ENCODE results near the gene TEAD2. TPM values are rescaled to one million over a fixed set of nuclear protein-coding genes. Genes with fewer than 3 reads are reported as not detected.

TEAD2 gene
- total RNA-seq: 15.9 and 16.4 TPM in 2 replicates

GRCh38 chr19:49362048-49362928 lies at the start of gene TEAD2:
Gene TEAD2 (minus strand): TSS chr19:49362416. CDS start chr19:49360075, 2,341 bp downstream.

GRCh38 chr19:49387936-49388372 lies 25.7 kb upstream of the TEAD2 start, which contains the start of gene KASH5:
Gene KASH5 (plus strand): TSS chr19:49388249. CDS start chr19:49390884, 2,635 bp downstream.

GRCh38 chr19:49363268-49364082 lies 1.3 kb upstream of the TEAD2 start, which contains the start of gene DKKL1:
Gene DKKL1 (plus strand): TSS chr19:49363877. CDS start chr19:49363999, 122 bp downstream.

GRCh38 chr19:49335071-49335783 lies 27.0 kb downstream of the TEAD2 start, which contains the start of gene CD37:
Gene CD37 (plus strand): TSS chr19:49335406. CDS start chr19:49335541, 135 bp downstream.

GRCh38 chr19:49324801-49325576 lies 37.2 kb downstream of the TEAD2 start, which contains the start of gene SLC6A16:
Gene SLC6A16 (minus strand): TSS chr19:49325191. CDS start chr19:49311347, 13,844 bp downstream.

Other genes starting within 250 kb of the TEAD2 start
- 8.9 and 11.0 TPM in 2 replicates for gene LIN7B, start 248.0 kb downstream of the TEAD2 start, total RNA-seq
- gene C19orf73, start 243.3 kb downstream of the TEAD2 start, total RNA-seq: 0.28 and 0.83 TPM in 2 replicates
- 1.4 and 1.6 TPM in 2 replicates for gene PPFIA3, start 242.9 kb downstream of the TEAD2 start, total RNA-seq
- gene HRC, start 207.0 kb downstream of the TEAD2 start, total RNA-seq: 0.09 TPM in 1 of 2 replicates, not detected in the other
- 9.1 and 16.5 TPM in 2 replicates for gene TRPM4, start 204.6 kb downstream of the TEAD2 start, total RNA-seq
- gene SLC6A16, start 37.2 kb downstream of the TEAD2 start, total RNA-seq: 0.09 TPM in 1 of 2 replicates, not detected in the other
- not detected in 2 replicates for gene CD37, start 27.0 kb downstream of the TEAD2 start, total RNA-seq
- 0.14 TPM in 1 of 2 replicates, not detected in the other for gene DKKL1, start 1.5 kb upstream of the TEAD2 start, total RNA-seq
- not detected in 2 replicates for gene KASH5, start 25.8 kb upstream of the TEAD2 start, total RNA-seq
- gene PTH2, start 61.0 kb upstream of the TEAD2 start, total RNA-seq: not detected in 2 replicates
- gene GFY, start 63.0 kb upstream of the TEAD2 start, total RNA-seq: not detected in 2 replicates
- not detected in 2 replicates for gene SLC17A7, start 79.1 kb upstream of the TEAD2 start, total RNA-seq
- gene PIH1D1, start 89.4 kb upstream of the TEAD2 start, total RNA-seq: 116 and 119 TPM in 2 replicates
- gene ALDH16A1, start 90.8 kb upstream of the TEAD2 start, total RNA-seq: 14.6 and 19.9 TPM in 2 replicates
- gene FLT3LG, start 111.8 kb upstream of the TEAD2 start, total RNA-seq: 2.8 and 3.4 TPM in 2 replicates
- gene RPL13A, start 125.2 kb upstream of the TEAD2 start, total RNA-seq: 3,737 and 4,063 TPM in 2 replicates
- 4,212 and 4,389 TPM in 2 replicates for gene RPS11, start 134.0 kb upstream of the TEAD2 start, total RNA-seq
- 31.9 and 39.8 TPM in 2 replicates for gene FCGRT, start 150.2 kb upstream of the TEAD2 start, total RNA-seq
- gene RCN3, start 165.6 kb upstream of the TEAD2 start, total RNA-seq: 290 and 398 TPM in 2 replicates
- 64.4 and 81.6 TPM in 2 replicates for gene NOSIP, start 218.1 kb upstream of the TEAD2 start, total RNA-seq
- 0.43 and 0.83 TPM in 2 replicates for gene PRRG2, start 218.9 kb upstream of the TEAD2 start, total RNA-seq
- 0.71 and 1.1 TPM in 2 replicates for gene PRR12, start 228.8 kb upstream of the TEAD2 start, total RNA-seq